ENCODE results near the gene TAMALIN. TPM values are rescaled to one million over a fixed set of nuclear protein-coding genes. Genes with fewer than 3 reads are reported as not detected.

TAMALIN gene
- total RNA-seq, 1 donor from 2014 or later = 22.2 TPM

DNA sequence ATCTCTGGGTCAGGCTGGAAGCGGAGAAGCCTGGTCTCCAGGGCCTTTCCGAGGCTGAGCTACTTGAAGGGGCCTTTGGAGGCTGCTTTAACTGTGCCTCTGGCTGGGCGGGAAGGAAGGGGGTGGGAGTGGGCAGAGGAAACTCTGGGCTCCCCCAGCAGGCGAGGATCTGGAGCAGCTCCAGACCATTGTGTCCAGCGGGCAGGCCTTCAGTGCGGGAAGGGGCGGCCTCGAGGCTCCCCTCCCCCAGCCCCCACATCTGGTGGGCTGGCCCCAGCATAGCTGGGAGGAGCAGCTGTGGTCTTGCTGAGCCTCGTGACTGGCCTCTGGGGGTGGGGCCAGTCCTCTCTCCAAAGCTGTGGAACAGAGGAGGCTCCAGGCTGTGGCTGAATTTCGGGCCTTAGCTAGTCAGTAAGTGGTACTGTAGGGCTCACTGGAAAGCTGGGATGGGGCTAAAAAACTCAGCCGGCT is 3.4 kb downstream of the TAMALIN start:
- ATAC-seq = peak; percentile 81
- intact Hi-C loops (cut with micrococcal nuclease) = no loop called here

DNA sequence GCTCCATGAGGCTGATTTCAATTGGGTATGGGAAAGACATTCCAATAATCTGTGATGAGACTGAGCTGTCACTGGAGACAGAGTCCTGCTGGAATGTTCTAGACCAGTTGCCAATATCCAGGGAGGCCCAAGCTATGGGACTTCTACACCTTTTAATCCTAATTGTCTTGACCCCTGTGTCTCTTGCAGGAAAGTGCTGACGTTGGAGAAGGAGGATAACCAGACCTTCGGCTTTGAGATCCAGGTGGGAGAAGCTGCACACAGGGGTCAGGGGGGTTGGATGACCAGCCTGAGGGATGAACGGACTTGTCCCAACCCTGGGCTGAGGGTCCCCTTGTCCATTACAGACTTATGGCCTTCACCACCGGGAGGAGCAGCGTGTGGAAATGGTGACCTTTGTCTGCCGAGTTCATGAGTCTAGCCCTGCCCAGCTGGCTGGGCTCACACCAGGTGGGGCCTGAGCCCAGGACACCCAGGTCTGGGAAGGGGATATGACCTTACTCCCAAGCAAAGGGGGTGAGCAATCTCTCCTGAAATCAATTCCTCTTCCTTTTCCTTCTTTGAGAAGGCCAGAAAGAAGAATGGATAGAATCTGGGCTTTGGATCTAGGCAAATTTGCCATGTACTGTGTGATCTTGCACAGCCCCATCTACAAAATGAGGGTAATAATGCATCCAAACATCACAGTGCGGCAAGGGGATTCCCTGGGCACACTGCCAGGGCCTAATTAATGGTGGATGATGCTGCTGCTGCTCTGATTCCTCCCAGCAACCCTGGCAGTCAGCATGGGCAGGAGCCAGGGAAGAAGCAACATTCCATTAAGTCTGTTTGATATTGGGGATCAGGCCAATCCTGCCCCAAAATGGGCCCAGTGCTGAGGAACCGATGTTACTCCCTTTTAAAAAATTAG is 4.2 kb downstream of the TAMALIN start:
- DNase-seq (no peak), ATAC-seq (no peak)
- intact Hi-C loops (cut with micrococcal nuclease) = no loop called here

More for the DNA sequence above, 3.4 kb downstream of the TAMALIN start:
- peak; percentile 88 for DNase-seq

DNA sequence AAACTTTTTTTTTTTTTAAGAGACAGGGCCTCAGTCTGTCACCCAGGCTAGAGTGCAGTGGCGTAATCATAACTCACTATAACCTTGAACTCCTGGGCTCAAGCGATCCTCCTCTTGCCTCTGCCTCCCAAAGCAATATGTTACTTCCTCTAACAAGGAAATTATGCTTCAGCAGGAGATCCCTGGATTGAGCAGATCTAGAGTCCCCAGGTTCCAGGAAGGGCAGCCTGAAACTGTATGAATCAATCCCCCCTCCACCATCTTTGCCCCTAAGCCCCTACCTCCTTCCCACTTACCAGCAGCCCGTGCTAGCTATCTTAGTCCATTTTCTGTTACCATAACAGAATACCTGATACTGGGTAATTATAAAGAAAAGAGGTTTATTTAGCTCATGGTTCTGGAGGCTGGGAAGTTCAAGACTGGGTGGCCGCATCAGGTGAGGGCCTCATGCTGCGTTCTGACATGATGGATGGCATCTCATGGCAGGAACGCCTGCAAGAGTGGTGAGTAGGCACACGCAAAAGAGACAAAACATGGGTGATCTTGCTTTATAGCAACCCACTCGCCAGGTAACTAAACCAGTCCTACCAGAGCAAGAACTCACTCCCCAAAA is 5.0 kb downstream of the TAMALIN start:
- DNase-seq (no peak), ATAC-seq (no peak)
- intact Hi-C loops (cut with micrococcal nuclease) = no loop called here

GRCh38 chr12:52013626-52014310 is 7.0 kb downstream of the TAMALIN start:
- no peak for DNase-seq
- intact Hi-C loops (cut with micrococcal nuclease) = no loop called here
- ATAC-seq = no peak

DNA sequence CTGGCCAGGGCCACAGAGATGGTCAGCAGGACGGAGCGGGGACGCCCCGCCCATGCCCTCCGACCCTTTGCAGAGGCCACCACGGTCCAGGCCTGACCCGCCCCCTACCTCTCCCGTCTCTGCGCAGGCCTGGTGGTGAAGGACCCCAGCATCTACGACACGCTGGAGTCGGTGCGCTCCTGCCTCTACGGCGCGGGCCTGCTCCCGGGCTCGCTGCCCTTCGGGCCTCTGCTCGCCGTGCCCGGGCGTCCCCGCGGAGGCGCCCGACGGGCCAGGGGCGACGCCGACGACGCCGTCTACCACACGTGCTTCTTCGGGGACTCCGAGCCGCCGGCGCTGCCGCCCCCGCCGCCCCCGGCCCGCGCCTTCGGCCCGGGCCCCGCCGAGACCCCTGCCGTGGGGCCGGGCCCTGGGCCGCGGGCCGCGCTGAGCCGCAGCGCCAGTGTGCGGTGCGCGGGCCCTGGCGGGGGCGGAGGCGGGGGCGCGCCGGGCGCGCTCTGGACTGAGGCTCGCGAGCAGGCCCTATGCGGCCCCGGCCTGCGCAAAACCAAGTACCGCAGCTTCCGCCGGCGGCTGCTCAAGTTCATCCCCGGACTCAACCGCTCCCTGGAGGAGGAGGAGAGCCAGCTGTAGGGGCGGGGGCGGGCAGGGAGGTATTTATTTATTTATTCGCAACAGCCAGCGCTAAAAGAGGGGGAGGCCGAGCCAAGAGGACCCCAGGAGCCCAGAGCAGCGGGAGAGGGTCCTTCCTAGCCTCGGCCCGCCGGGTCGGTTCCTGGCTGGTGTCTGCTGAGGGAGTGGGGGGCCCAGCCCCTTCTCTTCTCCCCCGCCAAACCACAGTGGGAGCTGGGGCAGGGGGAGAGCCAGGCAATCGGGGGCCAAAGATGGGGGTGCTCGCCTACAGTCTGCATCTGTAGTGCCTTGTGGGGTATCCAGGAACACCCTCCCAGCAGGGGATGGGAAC is 8.1 kb downstream of the TAMALIN start:
- no peak for ATAC-seq
- no peak for DNase-seq
- intact Hi-C loops (cut with micrococcal nuclease) = no loop called here

GRCh38 chr12:52015532-52016041 is 8.8 kb downstream of the TAMALIN start:
- intact Hi-C loops (cut with micrococcal nuclease) = no loop called here
- ATAC-seq = no peak
- no peak for DNase-seq

DNA sequence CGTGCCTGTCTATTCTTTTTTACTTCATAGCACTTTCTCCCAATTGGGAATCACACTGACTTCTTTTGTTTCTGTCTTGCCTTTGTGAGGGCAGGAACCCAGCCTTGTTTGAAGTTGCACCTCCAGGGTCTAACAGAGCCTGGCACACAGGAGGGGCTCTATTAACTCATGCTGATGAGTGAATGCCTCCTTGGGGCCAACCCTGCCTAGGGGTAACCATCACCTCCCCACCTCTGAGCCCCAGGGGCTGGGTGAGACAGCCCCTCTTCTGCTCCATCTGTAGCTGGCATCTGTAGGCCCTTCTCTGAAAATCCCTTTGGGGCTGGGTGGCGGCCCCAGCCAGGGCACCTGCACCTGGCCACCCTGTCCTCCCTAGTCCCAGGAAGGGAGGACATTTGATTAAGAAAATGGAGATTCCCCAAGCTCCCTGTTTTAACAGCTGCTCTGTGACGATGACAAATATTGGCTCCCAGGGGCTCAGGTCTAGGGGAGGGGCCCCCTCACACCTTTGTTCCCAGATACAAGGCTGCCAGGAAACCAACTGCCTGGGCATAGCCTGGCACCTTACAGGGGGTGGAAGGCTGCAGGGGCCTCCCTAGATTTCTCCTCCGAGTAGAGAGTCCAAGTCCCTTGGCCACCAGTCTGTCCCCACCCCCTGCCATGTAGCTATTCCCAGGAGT is 11.8 kb downstream of the TAMALIN start:
- ATAC-seq (no peak), DNase-seq (no peak)
- intact Hi-C loops (cut with micrococcal nuclease) = no loop called here

DNA sequence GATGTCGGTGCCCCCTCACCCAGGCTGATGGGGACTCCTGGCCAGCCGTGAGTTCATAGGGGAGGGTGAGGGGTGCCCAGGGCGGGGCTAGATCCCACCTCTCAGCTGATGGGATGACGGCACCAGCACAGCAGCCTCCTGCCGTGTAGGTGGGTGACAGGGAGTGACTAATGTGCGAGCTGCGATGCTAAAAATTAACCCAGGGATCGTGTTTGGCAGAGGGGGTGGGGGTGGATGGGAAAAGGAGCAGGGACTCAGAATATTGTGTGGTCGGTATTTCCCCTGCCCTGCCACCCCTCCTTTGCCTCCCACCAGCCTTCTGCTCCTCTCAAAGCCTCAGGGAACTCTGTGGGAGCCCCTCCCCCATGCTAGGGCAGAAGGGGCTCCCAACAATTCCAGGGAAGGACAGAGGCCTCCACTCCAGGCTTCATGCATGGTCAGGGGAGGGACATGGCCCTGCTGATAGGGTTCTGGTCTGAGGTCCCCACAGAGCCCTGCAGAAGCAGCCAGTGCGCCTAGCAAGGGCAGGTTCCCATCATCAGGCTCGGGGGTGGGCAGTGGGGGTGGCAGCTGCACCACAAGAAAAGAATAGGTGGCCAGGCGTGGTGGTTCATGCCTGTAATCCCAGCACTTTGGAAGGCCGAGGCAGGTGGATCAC is 12.5 kb downstream of the TAMALIN start:
- ATAC-seq = no peak
- no peak for DNase-seq
- intact Hi-C loops (cut with micrococcal nuclease) = no loop called here

DNA sequence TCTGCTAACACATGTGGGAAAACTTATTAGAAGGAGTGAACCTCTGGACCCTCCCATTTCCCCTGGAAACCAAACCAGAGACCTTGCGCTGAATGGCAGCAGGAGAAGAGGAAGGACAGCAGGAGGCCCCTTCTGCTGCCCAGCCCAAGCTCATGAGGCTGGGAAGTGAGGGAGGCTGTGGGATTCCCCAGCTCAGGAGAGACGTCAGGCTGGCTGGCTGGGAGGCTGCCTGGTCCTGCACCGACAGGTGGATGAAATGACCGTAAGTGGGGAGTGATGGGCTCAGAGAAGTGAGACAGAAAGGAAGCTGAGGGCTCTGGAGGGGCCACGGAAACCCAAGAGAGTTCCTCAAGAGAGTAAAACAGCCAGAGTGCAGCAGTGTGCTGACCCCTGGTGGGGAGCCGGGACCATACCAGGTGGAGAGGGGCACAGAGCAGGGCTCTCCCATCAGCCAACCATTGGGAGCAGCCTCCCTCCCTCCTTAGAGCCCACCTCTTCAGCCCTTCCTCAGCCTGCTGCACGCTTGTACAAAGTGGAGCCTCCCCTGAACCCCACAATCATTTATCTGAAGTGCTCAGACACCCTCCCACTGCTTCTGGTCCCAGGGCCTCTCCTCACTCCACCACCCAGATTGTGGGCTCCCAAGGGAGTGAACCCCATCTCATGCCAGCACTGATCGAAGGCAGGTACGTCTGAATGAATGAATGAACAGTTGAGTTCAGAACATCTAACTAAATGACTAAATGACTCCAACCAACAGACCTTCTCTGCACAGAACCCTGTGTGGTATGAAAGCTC is 14.0 kb downstream of the TAMALIN start:
- intact Hi-C loops (cut with micrococcal nuclease) = no loop called here
- ATAC-seq = no peak
- no peak for DNase-seq

DNA sequence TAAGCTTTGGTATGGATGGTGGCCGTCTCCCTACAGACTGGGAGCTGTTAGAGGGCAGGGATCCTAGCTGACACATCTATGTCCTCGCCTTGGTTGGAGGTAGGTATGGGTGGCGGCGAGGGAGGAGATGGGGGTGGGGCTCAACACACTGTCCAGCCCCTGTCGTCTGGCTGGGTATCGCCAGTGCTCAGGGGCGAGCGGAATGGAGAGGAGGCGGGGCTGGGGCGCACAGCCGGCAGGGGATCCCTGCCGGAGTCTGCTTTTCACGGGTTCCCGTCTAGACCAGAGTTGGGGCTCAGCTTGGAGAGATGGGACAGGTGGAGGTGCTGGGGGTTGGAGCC is 16.1 kb downstream of the TAMALIN start:
- DNase-seq = no peak
- ATAC-seq = no peak
- intact Hi-C loops (cut with micrococcal nuclease) = no loop called here

DNA sequence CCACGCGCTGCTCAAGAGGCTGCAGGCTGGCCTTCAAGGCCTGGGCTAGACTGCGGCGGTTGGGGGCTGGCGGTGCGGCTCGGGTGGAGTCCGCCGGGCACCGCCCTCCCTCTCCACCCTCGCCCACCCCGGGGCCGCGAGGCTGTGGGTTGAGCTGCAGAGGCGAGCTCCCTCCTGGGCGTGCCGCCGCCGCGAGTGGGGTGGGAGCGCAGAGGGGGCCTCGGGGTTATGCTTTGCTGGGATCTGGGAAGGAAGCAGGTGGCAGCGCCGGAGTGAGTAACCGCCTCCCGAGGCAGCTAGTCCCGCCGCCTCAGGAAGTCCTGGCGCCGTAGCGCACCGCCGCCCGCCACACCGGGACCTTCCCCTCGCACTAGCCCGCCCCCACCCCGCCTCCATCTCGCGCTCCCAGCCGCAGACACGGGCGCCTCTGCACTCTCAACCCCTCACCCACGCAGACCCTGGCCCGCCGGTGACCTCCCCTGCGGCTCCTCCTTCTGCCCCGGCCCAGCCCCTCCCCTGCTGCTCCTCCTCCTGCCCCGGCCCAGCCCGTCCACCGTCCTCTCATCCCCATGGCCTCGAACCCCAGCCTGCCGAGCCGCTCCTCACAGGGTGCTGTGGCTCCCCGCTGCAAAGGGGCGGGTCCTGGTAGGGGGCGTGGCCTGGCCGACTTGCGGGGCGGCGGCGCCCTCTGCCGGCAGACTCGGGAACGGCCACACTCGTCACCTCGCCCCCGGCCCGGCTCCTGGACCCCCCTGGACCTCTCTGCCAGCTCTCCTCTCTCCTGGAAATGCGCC is 16.6 kb downstream of the TAMALIN start:
- DNase-seq (peak; percentile 94), ATAC-seq (peak; percentile 55)
- intact Hi-C loops (cut with micrococcal nuclease) = no loop called here

- no peak for DNase-seq
- ATAC-seq = no peak
- intact Hi-C loops (cut with micrococcal nuclease) = no loop called here
Observed at GRCh38 chr12:52023976-52024688, 17.4 kb downstream of the TAMALIN start.

DNA sequence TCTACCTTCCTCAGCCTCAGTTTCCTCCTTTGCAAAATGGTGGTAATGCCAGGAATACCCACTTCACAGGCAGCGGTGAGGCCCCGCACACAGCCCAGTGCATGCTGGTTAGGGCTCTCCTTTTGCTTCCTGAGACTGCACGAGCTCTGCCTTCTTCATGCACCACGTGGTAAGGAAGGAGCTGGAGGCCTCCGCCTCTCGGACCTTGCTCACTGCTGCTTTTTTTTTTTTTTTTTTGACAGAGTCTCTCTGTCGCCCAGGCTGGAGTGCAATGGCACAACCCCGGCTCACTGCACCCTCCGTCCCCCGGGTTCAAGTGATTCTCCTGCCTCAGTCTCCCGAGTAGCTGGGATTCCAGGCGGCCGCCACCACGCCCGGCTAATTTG is 18.1 kb downstream of the TAMALIN start:
- intact Hi-C loops (cut with micrococcal nuclease) = loop anchor here (5.0 kb wide), 1 partner anchor 57 kb away; no protein-coding TSS in a partner anchor
- ATAC-seq (no peak), DNase-seq (no peak)

- ATAC-seq = peak; percentile 55
- no peak for DNase-seq
- intact Hi-C loops (cut with micrococcal nuclease) = loop anchor here (5.0 kb wide), 1 partner anchor 56 kb away; no protein-coding TSS in a partner anchor
Observed at GRCh38 chr12:52026263-52026662, 19.5 kb downstream of the TAMALIN start.

DNA sequence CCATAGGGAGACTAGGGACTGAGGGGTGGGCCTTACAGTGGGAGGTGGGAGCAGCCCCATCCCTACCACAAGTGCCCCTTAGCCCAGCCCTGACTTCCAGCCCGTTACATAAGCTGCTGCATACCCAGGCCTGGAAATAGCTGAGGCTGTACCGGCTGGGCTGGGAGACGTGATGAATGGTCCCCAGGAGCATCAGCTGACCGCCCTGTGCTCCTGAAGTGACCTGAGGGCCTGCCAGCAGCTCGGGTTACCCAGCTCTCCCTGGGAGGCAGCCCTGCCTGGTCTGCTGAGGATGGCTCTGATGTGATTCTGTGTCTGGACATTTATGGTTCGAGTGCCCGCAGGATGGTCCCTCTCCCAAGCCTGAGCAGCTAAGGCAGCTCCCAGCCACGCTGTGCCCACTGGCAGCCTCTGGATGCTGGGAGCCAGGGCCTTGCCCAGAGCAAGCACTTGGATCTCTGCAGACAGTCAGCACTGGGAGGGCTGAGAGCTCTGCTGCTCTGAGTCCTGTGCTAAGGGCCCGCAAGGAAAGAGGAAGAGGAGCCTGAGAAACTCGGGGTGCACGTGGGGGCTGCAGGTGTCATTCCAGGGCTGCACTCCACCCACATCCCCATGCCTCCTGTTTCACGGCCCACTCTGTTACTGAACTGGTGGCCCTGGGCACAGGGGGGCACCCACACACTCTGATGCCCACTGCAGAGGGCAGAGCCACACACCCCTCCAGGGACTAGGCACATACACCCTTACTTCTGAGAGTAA is 20.5 kb downstream of the TAMALIN start:
- ATAC-seq = peak; percentile 64
- intact Hi-C loops (cut with micrococcal nuclease) = loop anchor here (5.0 kb wide), 1 partner anchor 55 kb away; no protein-coding TSS in a partner anchor
- DNase-seq = peak; percentile 86

All from left ventricle myocardium superior (tissue), 1 donor.